ENCODE results near the gene CCDC88A.
"Not testable (repeated sequence)": the region's sequence is repeated elsewhere in the genome, so short reads cannot be mapped to it uniquely, and the experiment has no call there.

The CCDC88A gene

GRCh38 chr2:55370208-55370607 lies 49.4 kb downstream of the CCDC88A start:
- no peak for DNase-seq

GRCh38 chr2:55365303-55365702 lies 54.4 kb downstream of the CCDC88A start:
- DNase-seq, result no peak

GRCh38 chr2:55364189-55365055 lies 55.2 kb downstream of the CCDC88A start:
- no peak for DNase-seq

GRCh38 chr2:55363636-55364035 lies 56.0 kb downstream of the CCDC88A start:
- DNase-seq, result no peak

- DNase-seq, result no peak
Measured at GRCh38 chr2:55361465-55362189, 58.0 kb downstream of the CCDC88A start.

- DNase-seq, result no peak
Measured at GRCh38 chr2:55358451-55358850, 61.2 kb downstream of the CCDC88A start.

GRCh38 chr2:55357927-55358326 lies 61.7 kb downstream of the CCDC88A start:
- no peak for DNase-seq

- no peak for DNase-seq
Measured at GRCh38 chr2:55357164-55357563, 62.5 kb downstream of the CCDC88A start.

- DNase-seq, result not testable (repeated sequence)
Measured at GRCh38 chr2:55356136-55356535, 63.5 kb downstream of the CCDC88A start.

GRCh38 chr2:55355451-55355850 lies 64.2 kb downstream of the CCDC88A start:
- no peak for DNase-seq

GRCh38 chr2:55351672-55352071 lies 68.0 kb downstream of the CCDC88A start:
- no peak for DNase-seq

GRCh38 chr2:55345064-55345463 lies 74.6 kb downstream of the CCDC88A start:
- DNase-seq, result no peak

GRCh38 chr2:55338268-55338667 lies 81.4 kb downstream of the CCDC88A start:
- DNase-seq, result no peak

GRCh38 chr2:55334728-55335127 lies 84.9 kb downstream of the CCDC88A start:
- DNase-seq, result no peak

GRCh38 chr2:55330541-55331297 lies 88.9 kb downstream of the CCDC88A start:
- DNase-seq, result no peak

- no peak for DNase-seq
Measured at GRCh38 chr2:55327470-55328230, 92.0 kb downstream of the CCDC88A start.

- DNase-seq, result no peak
Measured at GRCh38 chr2:55314985-55315384, 104.7 kb downstream of the CCDC88A start.

- no peak for DNase-seq
Measured at GRCh38 chr2:55311444-55311870, 108.2 kb downstream of the CCDC88A start.

- peak in 1 of 3 experiments; percentile 21 for DNase-seq
Measured at GRCh38 chr2:55309446-55309845, 110.2 kb downstream of the CCDC88A start.

- no peak for DNase-seq
Measured at GRCh38 chr2:55302241-55302640, 117.4 kb downstream of the CCDC88A start.

GRCh38 chr2:55301277-55301676 lies 118.4 kb downstream of the CCDC88A start:
- DNase-seq, result no peak

- DNase-seq, result peak in 2 of 3 experiments; percentile 41 to 83
Measured at GRCh38 chr2:55296393-55296792, 123.3 kb downstream of the CCDC88A start.

- no peak for DNase-seq
Measured at GRCh38 chr2:55283083-55283482, 136.6 kb downstream of the CCDC88A start.

All from NCI-H1417 (cell line).